ENCODE data around the gene GFRA1.

Gene GFRA1

DNA sequence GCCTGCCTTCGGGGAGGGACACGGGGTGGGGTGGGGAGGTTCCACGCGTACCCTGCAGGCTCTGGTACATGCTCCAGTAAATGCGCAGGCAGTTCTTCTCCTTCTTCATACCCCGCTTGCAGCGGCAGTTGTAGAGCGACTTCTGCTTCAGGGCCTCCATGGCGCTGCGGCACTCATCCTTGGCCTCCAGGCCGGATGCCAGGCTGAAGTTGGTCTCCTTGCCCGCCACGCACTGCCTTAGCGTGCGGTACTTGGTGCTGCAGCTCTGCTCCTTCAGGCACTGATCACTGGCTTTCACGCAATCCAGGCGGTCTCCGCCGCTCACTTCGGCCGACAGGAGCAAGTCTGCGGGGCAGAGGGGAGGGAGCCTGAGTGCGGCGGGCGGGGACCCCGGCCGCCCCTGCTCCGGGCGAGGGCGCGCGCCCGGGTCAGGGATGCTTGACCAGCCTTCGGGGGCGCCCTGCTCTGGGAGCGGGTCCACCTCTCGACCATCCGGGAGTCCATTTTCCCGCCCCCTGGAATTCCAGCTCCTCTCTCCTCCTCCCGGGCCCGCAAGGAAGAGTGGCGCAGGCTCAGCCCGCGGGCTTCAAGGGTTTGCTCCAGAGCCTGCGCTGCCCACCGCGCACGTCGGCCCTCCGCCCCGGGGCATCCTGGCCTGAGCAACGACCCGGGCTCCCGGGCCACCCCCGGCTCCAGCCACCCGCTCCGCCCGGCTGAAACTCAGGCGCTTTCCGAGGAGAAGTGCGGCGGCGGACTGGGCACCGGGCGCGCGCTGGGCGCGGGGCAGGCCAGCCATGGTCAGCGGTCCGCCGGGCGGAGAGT is 2.0 kb downstream of the GFRA1 start:
- DNase-seq, result no peak

DNA sequence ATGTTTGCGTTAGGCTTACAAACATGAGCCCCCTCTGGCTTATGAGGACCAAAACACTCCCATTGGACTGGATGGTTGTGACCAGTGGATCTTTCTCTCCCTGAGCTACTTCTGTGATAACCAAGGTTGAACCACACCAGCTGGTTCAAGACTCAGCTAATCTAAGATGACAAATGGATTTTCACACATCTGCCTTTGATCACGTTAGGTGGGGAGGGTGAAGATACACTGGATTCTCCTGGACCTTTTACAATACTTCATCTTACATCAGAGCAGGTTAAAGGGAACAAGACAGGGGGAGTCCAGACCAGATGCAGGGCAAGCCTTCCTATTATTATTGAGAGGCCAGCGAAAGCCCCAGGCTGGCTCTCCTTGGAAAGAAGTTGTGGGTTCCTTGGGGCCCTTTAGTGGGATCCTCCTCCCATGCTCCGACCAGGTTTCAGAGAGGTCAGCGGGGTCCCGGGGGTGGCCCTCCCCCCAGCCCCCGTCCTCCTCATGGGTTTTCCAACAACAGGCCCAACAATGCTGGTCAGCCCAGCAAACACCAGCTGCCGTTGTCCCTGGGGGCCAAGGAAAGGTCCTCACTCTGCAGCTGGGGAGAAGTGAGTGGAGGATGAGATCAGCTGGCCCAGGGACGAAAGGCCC is 2.8 kb downstream of the GFRA1 start:
- no peak for DNase-seq

DNA sequence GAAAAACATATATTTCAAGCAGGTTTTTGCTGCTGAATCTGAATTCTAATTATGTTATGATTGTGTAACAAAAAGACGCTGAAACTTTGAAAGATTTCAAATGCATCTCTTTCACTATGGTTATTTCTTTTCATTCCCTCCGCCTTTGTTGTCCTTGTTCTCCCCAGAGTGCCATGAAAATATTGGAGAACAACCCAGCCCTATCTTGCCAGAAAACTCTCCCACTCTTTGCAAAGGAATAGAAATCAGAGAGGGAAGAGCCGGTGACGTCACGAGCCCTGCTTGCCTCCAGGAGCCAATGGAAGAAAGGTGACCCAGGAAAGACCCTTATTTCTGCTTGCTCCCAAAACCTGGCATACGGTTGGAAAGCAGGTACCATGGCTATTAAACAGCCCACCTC is 3.4 kb downstream of the GFRA1 start:
- DNase-seq, result no peak

DNA sequence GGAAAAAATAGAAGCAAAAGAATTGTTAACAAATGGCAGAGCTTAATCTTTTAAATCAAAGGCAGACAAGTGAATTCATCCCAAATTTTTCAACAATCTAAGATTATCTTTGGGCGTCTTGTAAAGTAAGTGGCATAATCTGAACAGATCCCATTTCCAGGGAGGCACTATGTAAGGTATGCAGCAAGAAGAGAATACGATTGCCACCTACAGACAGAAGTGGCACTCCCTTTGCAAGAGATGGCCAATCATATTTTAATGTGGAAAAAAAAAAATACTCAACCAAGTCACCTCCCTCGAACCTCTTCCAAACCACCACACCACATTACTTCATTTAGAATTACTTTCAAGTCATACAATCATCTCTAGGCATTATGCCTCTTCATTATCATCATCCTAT is 4.0 kb downstream of the GFRA1 start:
- DNase-seq, result no peak

DNA sequence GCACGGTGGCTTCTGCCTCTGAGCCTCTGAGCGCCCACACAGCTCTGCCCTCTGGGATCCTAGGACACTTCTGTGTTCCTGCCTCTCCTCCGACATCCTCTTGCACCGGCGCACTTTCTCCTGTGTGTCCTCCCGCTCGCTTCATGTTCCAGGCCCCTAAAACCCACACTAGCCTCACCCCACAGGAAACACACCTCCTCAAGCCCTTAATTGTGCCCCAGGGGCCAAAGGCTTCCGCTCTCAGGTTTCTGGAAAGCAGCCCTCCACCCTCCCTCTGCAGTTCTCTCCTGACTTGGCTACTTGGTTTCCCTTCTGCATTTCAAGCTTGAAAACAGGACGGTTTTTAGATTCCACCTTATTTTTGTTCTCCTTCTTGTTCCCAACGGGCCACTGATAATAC is 7.3 kb downstream of the GFRA1 start:
- DNase-seq, result no peak

DNA sequence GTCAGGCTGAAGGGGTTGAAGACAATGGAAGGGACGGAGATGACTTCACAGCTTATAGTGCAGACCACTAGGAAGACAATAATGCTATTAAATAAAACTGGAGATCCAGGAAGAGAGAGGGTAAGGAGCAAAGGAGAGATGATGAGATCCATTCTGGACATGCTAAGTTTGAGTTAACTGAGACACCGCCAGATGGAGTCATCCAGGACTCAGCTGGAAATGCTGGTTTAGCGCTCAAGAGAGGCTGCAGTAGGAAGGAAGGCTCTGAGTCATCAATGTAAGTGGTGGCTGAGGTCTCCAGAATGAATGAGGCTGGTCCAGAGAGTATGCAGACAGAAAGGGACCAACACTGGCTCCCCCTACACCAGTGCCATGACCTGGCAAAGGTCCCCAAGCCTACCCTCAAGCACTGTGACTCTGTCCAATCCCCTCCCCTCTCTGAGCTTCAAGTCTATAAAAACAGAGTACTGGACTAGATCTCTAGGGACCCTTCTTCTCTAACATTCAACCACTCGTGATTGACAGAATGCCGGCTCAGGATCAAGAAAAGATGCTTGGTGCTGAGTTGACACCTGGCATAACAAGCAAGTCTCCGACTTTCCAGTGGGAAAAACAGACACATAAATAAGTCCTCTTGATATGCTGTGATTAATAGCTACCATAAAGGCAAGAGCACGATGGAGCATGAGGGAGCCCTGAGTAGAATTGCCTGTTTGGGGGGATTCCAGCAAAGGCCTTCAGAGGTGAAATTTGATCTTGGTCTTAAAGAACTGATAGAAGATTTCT is 8.9 kb downstream of the GFRA1 start:
- no peak for DNase-seq

DNA sequence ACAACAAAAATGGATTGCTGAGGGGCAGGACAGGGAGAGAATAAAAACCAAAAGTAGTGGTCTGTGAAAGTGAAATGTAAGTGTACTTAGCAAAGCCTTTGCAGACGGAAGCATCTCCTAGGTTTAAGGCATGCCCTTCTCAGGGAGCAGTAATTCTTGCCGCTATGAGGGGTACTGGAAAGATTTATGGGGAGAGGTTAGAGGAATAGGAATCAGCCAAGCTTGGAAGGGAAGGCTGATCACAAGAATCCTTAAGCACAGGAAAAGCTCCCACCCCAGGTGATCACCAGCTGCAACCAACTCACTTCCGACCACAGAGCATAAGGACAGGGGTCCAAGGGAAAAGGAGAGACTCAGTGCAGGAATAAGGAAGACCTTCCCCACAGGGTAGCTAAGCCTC is 10.3 kb downstream of the GFRA1 start:
- no peak for DNase-seq

DNA sequence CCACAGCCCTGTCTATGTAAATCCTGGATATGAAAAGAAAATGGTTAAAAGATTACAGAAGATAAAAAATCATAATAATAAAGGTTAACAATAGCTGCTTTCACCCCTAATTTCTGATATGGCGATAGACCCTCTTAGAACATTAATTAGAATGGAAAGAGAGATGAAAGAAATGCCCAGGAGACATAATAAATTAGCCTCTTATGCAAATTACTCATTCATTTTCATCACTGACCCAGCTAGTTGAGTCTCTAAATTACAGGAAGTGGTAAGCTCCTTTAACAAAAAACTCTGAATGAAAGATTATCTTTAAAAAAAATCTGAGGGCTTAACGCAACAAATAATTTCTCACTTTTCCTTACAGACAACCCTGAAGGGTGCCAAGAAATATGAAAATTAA is 12.4 kb downstream of the GFRA1 start:
- DNase-seq, result no peak

DNA sequence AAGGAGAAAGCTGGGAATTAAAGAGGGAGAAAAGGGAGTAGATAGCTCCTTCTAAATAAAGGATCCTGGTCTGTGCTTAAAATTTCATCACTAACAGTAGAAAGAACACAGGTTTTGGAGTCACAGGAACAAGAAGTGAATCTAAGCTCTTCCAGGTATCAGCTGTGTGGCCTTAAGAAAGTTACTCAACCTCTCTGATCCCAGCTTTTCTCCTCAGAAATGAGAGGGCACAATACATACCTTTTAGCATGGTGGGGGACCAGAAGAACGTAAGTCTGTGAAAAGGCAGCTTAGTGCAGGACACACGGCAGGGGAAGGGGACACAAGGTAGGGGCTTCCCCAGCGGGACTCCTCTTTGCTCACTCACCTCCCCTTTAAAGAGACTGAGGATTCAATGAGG is 13.4 kb downstream of the GFRA1 start:
- DNase-seq, result no peak

DNA sequence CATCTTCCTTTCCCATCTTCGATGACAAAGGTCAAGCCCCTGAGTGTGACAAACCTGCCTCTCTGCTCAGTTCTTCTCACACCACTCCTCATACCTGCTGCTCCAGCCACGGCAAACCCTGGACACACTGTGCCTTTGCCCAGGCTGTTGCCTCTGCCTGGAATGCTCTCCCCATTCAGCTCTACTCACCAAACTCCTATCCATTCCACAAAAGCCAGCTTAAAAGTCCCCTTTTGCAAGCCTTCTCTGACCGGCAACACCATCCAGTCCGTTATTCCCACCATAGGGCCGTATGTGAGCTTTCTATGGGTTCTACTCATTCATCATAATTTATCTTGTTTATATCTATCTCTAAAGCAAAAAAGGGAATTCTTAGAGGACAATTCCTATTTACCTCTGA is 15.2 kb downstream of the GFRA1 start:
- DNase-seq, result no peak

DNA sequence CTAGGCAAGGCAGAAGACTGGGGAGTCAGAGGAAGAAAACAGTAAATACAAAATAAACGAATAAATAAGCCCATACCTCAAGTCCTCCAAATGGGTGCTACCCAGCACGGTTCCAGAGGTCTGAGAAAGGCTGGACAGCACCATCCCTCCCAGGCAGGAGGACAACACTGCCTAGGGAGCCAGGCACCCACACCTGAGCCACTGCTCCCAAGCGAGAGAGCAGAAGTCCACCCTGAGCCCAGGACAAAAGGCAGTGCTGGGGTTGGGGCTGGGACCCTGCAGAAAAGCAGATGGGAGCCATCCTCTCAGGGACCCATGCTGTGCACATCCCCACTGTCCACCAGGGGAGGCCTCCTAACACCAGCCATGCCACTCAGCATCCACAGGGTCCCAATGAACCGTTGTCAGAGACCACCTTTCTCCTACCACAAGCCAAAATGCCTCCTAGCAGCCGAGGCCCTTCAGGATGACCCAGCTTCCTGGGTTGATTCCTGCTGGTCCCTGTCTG is 16.2 kb downstream of the GFRA1 start:
- no peak for DNase-seq

DNA sequence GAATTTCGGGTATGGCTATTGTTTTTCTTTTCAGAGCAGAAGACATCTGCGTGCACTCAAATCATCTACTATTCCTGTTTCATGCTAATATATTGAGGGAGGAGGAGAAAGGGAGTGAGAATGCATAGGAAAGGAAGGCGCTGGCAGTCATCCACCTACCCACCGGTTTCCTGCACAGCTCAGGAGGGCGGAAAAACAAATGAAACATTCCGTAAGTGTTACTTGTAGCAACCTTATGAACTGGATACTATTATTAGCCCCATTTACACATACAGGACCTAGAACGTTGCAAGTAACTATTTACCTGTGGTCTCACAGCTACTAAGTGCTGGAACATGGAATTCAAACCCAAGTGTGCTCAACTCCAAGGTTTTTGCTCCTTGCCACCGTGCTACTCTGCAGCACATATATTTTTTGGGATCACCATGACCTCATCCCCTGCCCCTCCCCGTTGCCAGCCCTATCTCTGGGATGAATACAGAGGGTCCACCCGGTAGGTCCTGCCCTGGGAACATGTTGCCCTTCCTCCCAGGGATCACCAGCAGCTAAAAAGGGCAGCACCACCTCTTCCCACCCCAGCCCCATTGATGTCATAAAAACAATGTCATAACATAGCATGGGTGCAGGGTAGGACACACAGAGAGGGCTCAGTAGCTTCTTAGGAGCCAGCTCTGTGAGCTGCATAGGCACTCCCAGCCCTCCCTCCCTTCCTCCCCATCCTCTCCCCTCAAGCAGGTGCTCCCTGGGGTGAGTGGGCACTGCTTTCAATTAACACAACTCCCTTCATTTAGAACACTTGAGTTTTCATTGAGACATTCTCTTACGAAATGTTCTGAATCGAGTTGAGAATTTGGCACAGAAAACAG is 16.9 kb downstream of the GFRA1 start:
- DNase-seq, result no peak

DNA sequence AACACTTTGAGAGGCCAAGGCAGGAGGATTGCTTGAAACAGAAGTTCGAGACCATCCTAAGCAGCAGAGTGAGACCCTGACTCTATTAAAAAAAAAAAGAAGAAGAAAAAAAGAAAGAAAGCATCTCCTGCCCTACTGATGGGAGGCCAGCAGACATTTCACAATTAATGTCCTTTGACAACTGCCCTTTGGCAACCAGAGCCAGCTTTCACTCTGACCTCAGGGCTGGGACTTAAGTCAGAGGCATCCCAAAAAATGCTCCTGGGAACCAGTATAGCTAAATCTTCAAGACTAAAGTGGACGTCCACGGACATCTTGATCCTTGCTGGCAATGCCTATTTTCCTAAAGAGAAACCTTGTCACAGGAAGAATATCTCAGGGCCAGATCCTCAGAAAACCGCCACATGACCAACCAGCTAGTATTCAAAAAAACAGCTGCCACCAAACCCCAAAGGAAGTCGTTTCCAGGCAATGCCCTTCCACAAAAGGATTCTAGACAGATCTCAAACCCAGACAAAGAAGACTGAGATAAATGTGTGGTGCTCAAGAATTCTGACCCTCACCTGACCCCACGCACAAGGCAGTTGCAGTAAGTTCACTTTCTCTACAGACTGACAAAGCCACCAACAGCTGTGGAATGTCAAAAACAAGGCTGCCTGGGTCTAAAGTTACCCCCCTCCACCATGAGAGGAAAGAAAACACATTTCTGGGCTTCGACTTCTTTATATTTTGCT is 18.4 kb downstream of the GFRA1 start:
- DNase-seq, result no peak

DNA sequence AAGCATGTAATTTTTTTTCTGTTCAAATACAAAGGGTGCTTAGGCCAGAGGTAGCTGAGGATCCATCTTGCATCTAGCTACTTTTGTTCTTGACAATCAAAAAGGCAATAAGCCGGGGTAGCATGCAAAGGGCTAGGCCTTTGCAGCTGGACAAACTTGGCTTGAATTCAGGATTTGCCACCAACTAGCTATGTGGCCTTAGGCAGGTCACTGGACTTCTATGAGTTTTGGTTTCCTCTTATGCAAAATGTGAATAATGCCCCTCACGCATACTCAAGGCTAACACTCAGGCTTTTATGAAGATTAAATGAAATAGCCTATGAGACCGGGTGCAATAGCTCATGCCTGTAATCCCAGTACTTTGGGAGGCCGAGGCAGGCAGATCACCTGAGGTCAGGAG is 19.3 kb downstream of the GFRA1 start:
- DNase-seq, result no peak

DNA sequence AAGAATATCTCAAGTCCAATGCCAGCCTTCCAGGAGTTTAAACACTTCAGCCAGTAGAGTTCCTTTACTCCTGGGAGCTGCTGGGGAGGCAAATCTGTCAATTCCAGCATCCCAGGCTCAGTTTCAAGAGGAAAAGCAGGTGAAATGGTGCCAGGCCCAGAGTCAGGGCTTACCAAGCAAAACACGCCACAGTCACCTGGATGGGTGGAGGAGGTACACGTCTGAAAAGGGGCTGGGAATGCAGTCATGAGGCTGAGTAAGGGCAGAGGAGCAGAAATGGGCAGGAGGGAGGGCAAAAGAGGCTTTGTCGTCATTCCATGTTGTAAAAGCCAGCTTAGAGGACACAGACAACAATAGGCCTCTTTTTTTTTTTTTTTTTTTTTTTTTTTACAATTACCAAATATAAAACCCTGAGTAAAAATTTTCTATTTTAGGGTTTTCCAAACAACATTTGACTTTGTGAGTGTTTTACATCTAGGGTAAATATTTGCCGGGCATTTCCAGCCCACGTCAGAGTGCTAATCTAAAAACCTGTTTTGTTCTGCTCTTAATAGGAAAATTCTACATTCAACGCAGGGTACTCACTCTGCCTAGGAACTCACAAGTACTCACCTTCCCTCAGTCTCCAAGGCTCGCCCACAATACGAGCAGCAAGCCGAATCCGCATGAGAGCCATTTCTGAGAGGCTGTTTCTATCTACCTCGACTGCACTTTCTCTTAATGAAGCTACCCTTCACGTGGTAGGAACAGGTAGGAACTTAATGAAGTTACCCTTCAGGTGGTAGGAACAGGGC is 21.2 kb downstream of the GFRA1 start:
- no peak for DNase-seq

DNA sequence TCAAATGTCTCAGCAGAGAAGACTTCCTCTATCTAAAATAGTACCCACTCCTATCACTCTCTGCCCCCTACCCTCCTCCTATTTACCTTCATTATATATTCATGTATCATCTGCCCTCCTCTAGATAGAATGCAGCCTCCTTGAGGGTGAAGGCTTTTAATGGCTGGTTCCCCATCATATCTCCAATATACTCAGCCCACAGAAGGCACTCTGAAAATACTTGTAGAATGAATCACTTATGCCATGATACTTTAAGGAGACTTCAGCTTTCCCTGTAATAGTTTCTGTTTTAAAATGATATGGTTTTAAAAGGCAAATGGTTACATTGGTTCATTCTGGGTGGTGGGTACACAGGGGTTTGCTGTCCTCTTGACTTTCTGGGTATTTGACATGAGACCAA is 25.3 kb downstream of the GFRA1 start:
- no peak for DNase-seq

DNA sequence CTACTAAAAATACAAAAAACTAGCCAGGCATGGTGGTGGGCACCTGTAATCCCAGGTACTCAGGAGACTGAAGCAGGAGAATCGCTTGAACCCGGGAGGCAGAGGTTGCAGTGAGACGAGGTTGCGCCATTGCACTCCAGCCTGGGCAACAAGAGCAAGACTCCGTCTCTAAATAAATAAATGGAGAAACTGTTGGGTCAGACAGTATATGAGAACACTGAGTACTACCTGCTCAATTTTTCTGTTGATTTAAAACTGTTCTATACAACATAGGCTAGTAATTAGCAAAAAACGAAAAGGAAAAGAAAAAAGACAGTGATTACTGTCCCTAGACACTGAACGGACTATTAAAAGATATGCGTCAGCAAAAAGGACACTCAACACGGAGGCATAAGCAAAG is 26.7 kb downstream of the GFRA1 start:
- no peak for DNase-seq

DNA sequence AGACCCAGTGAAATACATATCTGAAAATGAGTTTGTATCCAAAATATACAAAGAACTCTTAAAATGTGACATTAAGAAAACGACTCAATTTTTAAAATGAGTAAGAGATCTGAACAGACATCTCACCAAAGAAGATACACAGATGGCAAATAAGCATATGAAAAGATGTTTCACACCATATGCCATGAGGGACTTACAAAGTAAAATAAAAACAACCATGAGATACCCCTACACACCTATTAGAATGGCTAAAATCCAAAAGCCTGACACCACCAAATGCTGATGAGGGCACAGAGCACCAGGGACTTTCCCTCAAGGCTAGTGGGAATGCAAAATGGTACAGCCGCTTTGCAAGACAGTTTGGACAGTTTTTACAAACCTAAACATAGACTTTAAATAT is 27.9 kb downstream of the GFRA1 start:
- DNase-seq, result no peak

DNA sequence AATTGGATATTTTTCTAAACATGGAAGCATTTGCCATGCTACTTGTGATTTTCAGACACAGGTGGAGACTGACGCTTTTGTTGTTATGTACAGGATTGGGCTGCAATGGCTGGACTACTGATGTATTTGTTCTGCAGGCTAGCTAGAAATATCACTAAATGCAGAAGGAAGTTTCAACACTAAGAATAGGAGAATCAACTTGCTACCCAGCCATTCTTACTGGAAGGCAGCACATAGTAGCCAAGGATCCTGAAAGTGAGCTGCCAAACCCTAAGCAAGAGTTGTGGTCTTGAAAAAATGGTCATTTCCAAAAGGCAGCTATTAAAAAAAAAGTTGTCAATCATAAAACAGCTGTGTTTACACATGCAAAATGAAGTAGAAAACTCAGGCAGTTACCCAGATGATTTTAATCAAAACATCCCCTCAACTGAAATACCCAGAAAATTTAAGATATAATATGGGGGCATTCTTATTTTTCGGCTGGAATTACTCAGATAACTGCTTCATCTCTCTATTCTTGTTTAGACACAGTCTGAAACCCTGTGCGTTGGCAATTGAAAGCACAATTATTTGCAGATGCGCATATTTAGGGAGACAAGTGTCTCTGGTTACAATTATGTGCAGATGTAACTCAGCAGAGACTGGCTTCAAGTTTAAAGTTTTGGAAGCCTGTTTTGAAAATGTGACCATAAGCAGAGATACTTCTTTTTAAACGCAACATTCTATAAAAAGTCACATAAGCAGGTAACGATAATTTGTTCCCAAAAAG is 31.2 kb downstream of the GFRA1 start:
- no peak for DNase-seq

DNA sequence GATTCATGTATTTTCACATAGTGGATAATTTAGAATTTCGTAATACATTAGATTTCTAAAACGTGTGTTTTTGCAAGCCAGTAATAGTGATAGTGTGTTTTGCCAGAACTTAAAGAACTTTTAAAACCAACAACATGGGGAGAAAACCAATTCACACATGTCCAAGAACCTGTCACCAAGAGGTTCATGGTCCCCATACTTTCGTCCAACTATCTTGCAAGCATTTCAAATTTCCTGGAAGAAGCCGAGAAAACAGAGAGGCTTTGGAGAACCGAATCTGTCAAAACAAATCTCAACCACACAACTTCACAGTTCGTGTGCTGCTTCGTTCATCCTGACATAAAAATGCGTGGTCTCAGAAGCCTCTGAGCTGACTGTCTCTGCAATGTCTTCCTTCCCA is 31.9 kb downstream of the GFRA1 start:
- DNase-seq, result no peak

All from DMS79 treated with DMSO at 0.1 percent for 48 hours (cell line).